Measurements from ENCODE around the gene ZNF496.

Gene ZNF496

DNA sequence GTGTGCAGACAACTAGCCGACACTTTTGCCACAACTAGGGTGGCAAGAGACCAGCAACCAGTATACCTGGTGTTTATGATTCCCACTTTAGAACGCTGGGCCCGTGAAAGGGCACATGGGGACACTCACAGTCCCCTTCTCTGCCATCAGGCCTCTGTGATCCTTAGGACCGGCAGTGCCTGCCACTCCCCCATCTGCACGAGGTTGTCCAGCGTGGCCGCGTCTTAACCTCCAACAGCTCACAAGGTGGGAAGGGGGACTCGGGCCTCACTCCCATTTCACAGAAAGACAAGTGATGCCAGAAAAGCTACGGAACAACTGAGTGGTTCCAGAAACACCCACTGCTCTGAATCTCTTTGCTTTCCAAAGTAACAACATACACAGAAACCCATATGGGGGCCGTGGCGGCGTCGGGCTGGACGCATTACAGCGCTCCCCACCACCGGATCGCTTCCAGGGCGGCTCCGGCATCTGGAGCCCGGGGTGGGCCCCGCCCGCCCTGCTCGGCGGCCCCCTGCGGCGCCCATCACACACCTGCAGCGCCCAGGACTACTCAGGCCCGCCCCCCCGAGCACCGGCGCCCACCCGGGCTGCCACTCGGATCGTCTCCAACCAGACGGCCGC lies 1.0 kb downstream of the ZNF496 start:
- peak in 1 of 51 donors; percentile 72 for DNase-seq

GRCh38 chr1:247329097-247329617 lies 2.5 kb downstream of the ZNF496 start:
- DNase-seq: no peak

DNA sequence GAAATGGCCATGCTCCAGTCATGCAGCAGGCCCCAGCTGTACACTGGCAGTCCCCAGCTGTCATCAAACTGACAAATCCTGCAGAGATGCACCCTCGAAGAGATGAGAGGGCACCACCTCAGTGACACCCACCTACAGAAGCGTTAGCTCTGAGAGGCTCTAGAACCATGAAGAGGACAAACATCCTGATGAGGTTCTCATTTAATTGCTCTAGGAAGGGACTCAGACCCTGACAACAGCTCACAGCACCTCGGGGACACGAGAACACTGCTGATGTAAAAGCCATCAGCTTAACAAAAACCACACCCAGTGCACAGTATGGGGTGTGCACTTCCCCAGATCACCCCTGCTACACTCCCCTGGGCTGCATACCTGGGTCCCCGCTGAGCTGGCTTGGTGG lies 3.4 kb downstream of the ZNF496 start:
- DNase-seq: no peak

DNA sequence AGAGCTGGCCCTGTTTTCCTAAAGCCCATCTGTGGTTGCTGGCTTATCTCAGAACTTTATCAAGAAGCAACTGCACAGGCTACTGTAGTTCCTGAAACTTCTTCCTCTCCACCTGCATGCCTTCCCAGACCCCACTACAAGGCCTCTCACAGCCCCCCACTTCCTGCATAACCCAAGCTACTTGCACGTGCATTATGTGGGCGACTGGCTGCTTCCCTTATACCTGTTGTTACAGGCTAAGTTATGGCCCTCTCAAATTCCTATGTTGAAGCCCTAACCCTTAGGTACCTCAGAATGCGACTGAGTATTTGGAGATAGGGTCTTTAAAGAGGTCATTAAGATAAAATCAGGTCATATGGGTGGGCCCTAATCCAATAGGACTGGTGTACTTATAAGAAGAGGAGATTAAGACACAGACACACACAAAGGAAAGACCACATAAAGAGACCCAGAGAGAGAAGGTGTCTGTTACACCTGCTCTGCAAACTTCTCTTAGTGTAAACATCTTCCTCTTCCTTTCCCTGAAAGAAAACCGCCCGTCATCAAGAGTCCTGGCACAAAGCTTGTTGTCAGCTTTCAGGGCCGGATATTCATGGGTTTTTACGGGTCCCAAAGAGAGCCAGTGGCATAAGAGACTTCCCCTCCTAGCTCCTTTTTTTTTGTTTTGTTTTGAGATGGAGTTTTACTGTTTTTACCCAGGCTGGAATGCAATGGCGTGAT lies 5.1 kb downstream of the ZNF496 start:
- DNase-seq: no peak

GRCh38 chr1:247324923-247325322 lies 6.7 kb downstream of the ZNF496 start:
- no peak for DNase-seq

DNA sequence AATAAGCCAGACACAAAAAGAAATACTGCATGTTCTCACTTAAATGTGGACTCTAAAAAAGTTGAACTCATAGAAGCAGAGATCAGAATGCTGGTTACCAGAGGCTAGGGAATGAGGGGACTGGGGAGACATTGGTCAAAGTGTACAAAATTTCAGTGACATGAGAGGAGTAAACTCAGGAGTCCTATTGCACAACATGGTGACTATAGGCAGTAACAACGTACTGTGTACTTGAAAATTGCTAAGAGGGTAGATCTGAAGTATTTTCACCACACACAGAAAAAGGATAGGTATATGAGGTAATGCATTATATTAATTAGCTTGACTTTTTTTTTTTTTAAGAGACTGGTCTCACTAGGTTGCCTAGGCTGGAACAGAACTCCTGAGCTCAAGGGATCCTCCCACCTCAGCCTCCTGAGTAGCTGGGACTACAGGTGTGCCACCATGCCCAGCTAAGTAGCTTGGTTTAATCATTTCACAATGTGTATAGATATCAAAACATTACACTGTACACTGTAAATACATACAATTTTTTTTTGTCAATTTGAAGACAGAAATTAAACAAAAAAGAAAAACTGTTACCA lies 7.4 kb downstream of the ZNF496 start:
- no peak for DNase-seq

GRCh38 chr1:247322849-247323586 lies 8.6 kb downstream of the ZNF496 start:
- no peak for DNase-seq

- peak in 1 of 51 donors; percentile 29 for DNase-seq
These were observed 9.2 kb downstream of the ZNF496 start for GRCh38 chr1:247322442-247322841.

DNA sequence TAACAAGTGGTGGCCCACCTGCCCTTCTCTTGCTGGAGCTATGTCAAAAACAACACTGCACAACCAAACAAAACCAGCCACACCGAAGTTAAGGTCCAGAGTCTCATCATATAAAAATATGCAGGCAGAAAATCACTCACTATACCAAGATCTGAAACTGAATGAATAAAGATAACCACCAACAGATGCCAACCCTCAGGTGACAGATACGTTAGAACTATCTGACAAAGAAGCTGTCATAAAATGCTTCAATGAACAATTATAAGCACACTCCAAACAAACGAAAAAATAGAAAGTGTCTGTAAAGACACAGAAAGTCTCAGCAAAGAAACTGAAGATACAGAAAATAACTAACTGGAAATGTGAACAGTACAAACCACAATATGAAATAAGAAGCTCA lies 14.0 kb downstream of the ZNF496 start:
- DNase-seq: no peak

DNA sequence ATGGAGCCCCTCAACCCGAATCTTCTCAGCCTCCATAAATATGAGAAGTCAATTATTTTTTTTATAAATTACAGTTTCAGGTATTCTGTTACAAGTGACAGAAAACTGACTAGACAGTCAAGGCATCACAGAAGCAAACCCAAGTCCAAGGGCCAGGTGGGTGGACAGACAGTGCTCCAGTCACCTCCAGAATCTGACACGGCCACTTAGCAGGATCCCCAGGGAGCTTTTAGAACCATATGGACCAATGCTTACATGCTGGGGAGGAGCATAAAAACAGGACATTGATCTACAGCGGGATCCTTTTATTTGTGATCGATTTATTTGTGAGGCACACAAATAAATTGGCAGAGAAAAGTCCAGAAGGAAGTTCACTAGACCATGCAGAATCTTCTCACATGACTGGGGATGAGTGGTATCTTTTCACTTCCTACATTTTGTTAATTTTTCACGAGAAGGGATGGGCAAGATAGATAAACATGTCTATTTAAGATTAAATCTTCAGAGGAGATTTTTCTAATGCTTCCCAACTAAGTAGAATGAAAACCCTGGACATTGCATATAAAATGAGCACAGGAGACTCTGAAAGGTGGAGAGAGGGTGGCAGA lies 15.0 kb downstream of the ZNF496 start:
- DNase-seq: no peak

DNA sequence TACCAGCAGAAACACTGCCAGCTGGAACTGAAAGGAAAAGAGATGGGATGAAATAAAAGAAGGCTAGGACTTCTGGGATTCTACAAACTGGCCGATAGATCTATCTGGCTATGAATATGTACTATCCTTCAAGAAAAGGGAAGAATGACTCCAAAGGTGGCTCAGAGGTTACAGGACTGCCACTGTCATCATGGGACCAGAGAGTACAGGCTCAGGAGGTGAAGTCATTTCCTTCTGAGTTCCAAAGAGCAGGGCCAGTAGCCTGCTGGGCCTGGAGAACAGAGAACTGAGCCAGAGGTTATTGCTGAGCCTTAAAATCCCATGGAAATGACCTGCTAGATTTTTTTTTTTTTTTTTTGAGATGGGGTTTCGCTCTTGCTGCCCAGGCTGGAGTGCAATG lies 27.6 kb downstream of the ZNF496 start:
- DNase-seq: no peak

GRCh38 chr1:247303216-247303615 lies 28.5 kb downstream of the ZNF496 start:
- no peak for DNase-seq

DNA sequence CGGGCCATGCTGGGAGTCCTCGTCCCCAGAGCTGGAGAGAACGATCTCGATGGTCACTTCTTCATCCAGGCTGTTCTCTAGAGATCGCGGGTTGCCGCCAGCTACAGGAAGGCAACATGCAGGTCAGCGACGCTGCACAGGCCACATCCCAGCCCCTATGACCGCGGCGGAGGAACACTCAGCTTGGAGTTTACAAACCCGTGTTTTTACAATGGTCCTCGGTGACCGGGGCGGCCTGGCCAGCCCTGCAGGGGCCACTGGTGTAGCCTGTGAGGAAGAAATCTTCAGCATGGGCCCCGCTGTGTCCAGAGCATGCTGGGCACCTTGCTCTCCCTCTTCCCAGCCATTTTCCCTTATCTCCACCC lies 30.5 kb downstream of the ZNF496 start:
- no peak for DNase-seq

DNA sequence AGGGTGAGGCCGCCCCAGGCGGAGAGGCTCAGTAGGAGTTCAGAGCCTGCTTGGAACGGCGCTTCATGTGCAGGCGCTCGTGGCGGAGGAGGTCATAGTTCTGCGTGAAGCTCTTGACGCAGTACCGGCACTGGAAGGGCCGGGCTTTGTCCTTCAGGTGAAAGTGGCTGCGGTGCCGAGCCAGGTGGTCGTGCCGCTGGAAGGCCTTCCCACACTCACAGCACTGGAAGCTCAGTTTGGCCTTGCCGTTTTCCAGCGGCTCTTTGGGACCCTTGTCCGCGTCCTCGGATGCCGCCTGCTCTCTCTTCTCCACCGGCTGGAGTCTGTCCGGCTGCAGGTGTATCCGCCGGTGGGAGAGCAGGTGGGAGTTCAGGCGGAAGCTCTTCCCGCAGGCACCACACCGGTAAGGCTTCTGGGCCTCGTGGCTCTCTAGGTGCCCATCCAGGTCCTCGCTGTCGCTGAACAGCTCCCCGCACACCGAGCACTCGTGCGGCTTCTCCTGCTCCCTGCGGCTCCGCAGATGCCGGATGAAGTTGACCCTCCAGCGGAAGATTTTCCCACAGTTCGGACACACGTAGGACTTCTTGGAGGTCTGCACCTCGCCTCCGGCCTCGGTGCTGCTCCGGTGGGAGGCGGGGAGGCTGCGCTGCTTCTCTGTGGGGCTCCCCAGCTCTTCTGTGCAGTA lies 31.0 kb downstream of the ZNF496 start:
- no peak for DNase-seq

DNA sequence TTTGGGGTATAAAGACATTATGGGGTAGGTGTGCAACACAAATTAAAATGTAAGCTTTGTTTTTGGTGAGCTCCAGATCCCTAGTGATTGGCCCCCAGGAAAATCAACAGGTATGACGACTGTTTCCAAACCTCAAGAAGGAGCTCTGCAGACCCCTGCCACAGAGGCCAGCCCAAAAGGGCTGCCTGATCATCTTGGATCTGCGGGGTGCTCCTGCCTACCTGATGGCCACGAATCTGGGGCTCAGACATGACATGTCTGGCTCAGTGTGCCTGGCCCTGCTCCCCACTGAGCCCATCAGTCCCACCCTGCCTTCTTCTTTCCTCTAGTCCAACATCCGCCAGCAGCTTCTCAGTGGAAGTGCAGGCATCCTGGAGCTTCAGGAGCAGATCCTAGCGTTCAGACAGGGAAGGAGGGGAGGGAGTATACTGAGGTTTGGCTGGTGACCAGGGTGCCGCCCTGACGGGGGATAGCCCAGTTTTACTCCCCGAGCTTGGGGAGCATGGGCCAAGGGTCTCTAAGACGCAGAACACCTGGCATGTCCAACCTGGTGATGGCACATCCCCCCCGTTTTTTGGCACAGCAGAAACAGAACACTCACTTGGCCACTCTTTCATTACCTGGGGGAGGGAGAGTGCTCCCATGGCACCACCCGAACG lies 31.8 kb downstream of the ZNF496 start:
- DNase-seq: no peak

DNA sequence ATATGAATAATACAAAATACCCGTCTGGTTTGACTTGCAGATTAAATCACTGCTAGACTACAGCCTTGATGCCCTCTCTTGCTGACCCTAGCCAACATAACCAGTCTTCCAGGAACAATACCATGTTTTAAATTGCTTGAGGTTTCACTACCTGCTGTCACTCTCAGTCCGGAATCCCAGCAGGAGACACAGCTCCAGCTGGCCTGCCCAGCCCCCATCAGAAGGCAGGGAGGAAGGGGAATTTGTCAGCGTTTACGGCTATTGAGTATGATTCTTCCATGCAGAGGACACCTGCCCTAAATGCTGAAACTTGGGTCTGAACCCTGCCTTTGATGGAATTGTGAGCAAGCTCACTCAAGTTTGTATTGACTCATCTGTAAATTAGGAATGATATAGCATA lies 33.0 kb downstream of the ZNF496 start:
- DNase-seq: no peak

DNA sequence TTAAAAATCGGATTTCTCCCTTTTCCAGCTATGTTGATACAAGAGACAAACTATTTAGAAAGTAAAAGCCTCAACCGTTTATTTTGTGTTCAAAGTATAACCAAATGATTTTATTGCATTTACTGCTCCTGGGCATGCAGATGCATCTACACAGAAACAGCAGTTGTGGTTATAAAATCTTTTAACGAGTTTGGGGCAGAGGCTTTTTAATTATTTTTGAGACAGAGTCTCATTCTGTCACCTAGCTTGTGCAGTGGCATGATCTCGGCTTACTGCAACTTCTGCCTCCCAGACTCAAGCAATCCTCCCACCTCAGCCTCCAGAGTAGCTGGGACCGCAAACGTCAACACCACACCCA lies 33.6 kb downstream of the ZNF496 start:
- no peak for DNase-seq

DNA sequence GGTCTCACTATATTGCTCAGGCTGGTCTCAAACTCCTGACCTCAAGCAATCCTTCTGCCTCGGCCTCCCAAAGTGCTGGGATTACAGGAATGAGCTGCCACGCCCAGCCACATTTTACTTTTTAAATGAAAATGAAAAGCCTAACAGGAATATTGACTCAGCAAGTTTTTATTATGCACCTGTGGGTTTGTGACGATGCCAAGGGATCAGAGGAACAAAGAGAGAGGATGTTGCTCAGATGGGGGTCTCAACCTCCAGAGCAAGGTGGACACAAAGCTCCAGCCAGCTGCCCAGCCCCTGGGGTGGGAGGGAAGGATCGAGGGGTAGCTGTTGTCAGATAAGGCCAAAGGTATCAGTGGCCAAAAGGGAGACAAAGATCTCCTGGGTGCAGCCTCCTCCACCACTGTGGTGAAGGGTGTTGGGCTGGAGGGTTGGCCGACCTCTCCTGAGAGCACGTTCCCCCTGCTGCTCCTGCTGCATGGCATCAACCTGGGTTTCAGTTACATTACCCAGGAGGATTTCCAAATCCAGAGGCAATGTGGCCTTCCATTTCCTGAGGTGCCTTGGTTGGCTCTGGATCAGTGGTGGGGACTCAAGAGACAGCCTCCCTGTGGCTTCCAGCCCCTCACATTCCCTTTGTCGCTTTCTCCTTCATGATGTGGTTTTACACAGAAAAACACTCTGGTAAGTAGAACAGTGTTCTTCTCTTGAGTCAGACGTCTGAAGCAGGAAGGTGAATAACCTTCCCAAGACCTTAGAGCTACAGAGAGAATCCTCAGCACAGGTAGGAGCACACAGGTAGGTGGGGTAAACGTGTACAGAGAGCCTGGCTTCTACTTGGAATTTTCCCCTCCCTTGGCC lies 34.2 kb downstream of the ZNF496 start:
- DNase-seq: no peak

GRCh38 chr1:247296599-247297180 lies 35.0 kb downstream of the ZNF496 start:
- DNase-seq: no peak

Measured in hypothalamus (tissue), 51 donors.